MM.1S (cell line): ENCODE data around the gene ADORA2B.
"Not testable (repeated sequence)": the region's sequence is repeated elsewhere in the genome, so short reads cannot be mapped to it uniquely, and the experiment has no call there.

Experiments
- DNase-seq: peaks from one replicate; pipeline ENCODE4 v3.0.0-alpha.2; 2015
- H2AFZ ChIP-seq: fragments of 300-600 bp; sonication (generic); 2 replicates; pipeline ENCODE4 v1.6.0; 2016; ENCODE audit warnings: antibody characterized with exemption, low read length
- H3F3A ChIP-seq: fragments of 300-600 bp; sonication (generic); 2 replicates; pipeline ENCODE4 v1.6.1; 2016; ENCODE audit warnings: mild to moderate bottlenecking, antibody characterized with exemption, low read length, moderate library complexity, mixed read lengths; ENCODE audit not compliant: insufficient read depth
- H3K27ac ChIP-seq: fragments of 300-600 bp; sonication (generic); 2 replicates; pipeline ENCODE4 v1.5.1; 2016; ENCODE audit warnings: mild to moderate bottlenecking, low read length
- H3K27me3 ChIP-seq: fragments of 300-600 bp; sonication (generic); replicated peaks from 2 replicates; pipeline ENCODE4 v1.6.0; 2016; ENCODE audit warnings: low read length; ENCODE audit not compliant: insufficient read depth
- H3K36me3 ChIP-seq: fragments of 300-600 bp; sonication (generic); replicated peaks from 2 replicates; pipeline ENCODE4 v1.6.1; 2016; ENCODE audit warnings: mild to moderate bottlenecking, low read length, mixed read lengths; ENCODE audit not compliant: insufficient read depth
- H3K4me1 ChIP-seq: fragments of 300-600 bp; sonication (generic); 2 replicates; pipeline ENCODE4 v1.6.1; 2016; ENCODE audit warnings: low read length, mixed read lengths
- H3K4me2 ChIP-seq: fragments of 300-600 bp; sonication (generic); 2 replicates; pipeline ENCODE4 v1.6.0; 2016; ENCODE audit warnings: low read depth, low read length
- H3K4me3 ChIP-seq: fragments of 300-600 bp; sonication (generic); 2 replicates; pipeline ENCODE4 v1.5.1; 2016; ENCODE audit warnings: low read length, mixed read lengths
- H3K79me2 ChIP-seq: fragments of 300-600 bp; sonication (generic); 2 replicates; pipeline ENCODE4 v1.6.1; 2016; ENCODE audit warnings: mixed run types, low read length, mixed read lengths
- H3K9ac ChIP-seq: fragments of 300-600 bp; sonication (generic); 2 replicates; pipeline ENCODE4 v1.6.1; 2016; ENCODE audit warnings: low read length, mixed read lengths
- H3K9me2 ChIP-seq: fragments of 300-600 bp; sonication (generic); replicated peaks from 2 replicates; pipeline ENCODE4 v1.6.1; 2016; ENCODE audit warnings: mild to moderate bottlenecking, low read length, mixed read lengths; ENCODE audit not compliant: insufficient read depth
- H3K9me3 ChIP-seq: fragments of 300-600 bp; sonication (generic); replicated peaks from 2 replicates; pipeline ENCODE4 v1.6.1; 2016; ENCODE audit warnings: mild to moderate bottlenecking, low read length, mixed read lengths; ENCODE audit not compliant: insufficient read depth
- H4K20me1 ChIP-seq: fragments of 300-600 bp; sonication (generic); 2 replicates; pipeline ENCODE4 v1.6.1; 2016; ENCODE audit warnings: mild to moderate bottlenecking, low read length, moderate library complexity, mixed read lengths; ENCODE audit not compliant: insufficient read depth
- CTCF ChIP-seq: fragments of 300-600 bp; sonication (generic); IDR thresholded peaks from 2 replicates; pipeline ENCODE4 v1.5.1; 2016; ENCODE audit warnings: antibody characterized with exemption, low read length, mixed read lengths
- EZH2 ChIP-seq: fragments of 300-600 bp; sonication (generic); optimal IDR thresholded peaks from 2 replicates; pipeline ENCODE3; 2017; ENCODE audit warnings: low read depth, mild to moderate bottlenecking, antibody characterized with exemption, low read length, mixed read lengths
- EZH2phosphoT487 ChIP-seq: fragments of 300-600 bp; sonication (generic); IDR thresholded peaks from 2 replicates; pipeline ENCODE4 v1.6.1; 2018; ENCODE audit warnings: antibody characterized with exemption, low read length

The ADORA2B gene

DNA sequence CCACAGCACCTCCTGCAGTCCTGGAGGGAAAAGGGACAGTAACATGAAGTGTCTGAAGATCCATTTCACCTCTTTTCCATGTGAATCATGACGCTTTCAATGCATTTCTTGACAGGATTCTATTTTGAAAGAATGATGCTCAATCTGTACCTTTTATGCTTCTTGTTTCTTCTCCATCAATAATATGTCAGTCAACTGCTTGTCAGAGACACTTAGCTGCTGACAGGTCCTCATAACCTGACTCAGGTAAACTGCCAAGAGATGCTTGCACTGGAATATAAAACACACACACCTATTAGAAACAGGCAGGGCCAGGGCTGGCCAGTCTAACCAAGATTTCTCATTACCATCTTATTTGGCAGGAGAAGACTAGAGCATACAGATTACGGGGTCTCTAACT is 33.0 kb downstream of the ADORA2B start:
- Histone ChIP-seq H3K4me1 (no peaks in the 10 kb centered on the region), H3K4me3 (no peak overlapping the region), H3K9ac (no peak overlapping the region), H3K27me3 (no peaks in the 10 kb centered on the region), H3K4me2 (no peak overlapping the region), H4K20me1 (no peaks in the 10 kb centered on the region), H2AFZ (no peak overlapping the region), H3K9me2 (no peaks in the 10 kb centered on the region), H3K36me3 (no peaks in the 10 kb centered on the region), H3F3A (no peaks in the 10 kb centered on the region), H3K79me2 (no peaks in the 10 kb centered on the region), H3K9me3 (no peaks in the 10 kb centered on the region), H3K27ac (no peak overlapping the region)
- TF ChIP-seq EZH2phosphoT487 (no peak), EZH2 (no peak), CTCF (no peak)
- DNase-seq, result no peak

- DNase-seq, result no peak
- H3K27me3 ChIP-seq, result no peaks in the 10 kb centered on the region
- H3K79me2 ChIP-seq, result no peaks in the 10 kb centered on the region
- no peak overlapping the region for H3K4me3 ChIP-seq
- H2AFZ ChIP-seq, result no peak overlapping the region
- no peaks in the 10 kb centered on the region for H3K9me3 ChIP-seq
- H3K4me2 ChIP-seq, result no peak overlapping the region
- no peak overlapping the region for H3K9ac ChIP-seq
- H4K20me1 ChIP-seq, result no peaks in the 10 kb centered on the region
- H3K4me1 ChIP-seq, result no peaks in the 10 kb centered on the region
- no peaks in the 10 kb centered on the region for H3K9me2 ChIP-seq
- no peaks in the 10 kb centered on the region for H3F3A ChIP-seq
- no peaks in the 10 kb centered on the region for H3K36me3 ChIP-seq
- no peak overlapping the region for H3K27ac ChIP-seq
- TF ChIP-seq EZH2 (no peak), EZH2phosphoT487 (no peak), CTCF (no peak)
Measured at GRCh38 chr17:15978606-15979005, 33.7 kb downstream of the ADORA2B start.

GRCh38 chr17:15979013-15979412 is 34.1 kb downstream of the ADORA2B start:
- H3K79me2 ChIP-seq, result not testable (repeated sequence)

GRCh38 chr17:15981208-15981607 is 36.3 kb downstream of the ADORA2B start:
- no peak overlapping the region for H3K4me3 ChIP-seq
- no peak for DNase-seq
- H3K36me3 ChIP-seq, result no peaks in the 10 kb centered on the region
- H2AFZ ChIP-seq, result no peak overlapping the region
- no peaks in the 10 kb centered on the region for H4K20me1 ChIP-seq
- no peaks in the 10 kb centered on the region for H3F3A ChIP-seq
- H3K79me2 ChIP-seq, result no peaks in the 10 kb centered on the region
- no peaks in the 10 kb centered on the region for H3K9me2 ChIP-seq
- no peak overlapping the region for H3K9ac ChIP-seq
- no peaks in the 10 kb centered on the region for H3K27me3 ChIP-seq
- TF ChIP-seq CTCF (no peak), EZH2 (no peak), EZH2phosphoT487 (no peak)
- H3K4me2 ChIP-seq, result no peak overlapping the region
- H3K27ac ChIP-seq, result no peak overlapping the region
- H3K9me3 ChIP-seq, result no peaks in the 10 kb centered on the region
- H3K4me1 ChIP-seq, result no peaks in the 10 kb centered on the region

More at GRCh38 chr17:15979013-15979412, 34.1 kb downstream of the ADORA2B start:
- H2AFZ ChIP-seq, H3K4me1 ChIP-seq, H3K4me3 ChIP-seq, H3K27me3 ChIP-seq, H3K9ac ChIP-seq, H3K27ac ChIP-seq, H3F3A ChIP-seq, H4K20me1 ChIP-seq, H3K9me2 ChIP-seq, DNase-seq, H3K9me3 ChIP-seq, H3K4me2 ChIP-seq, H3K36me3 ChIP-seq: not testable (repeated sequence)
